Mesothelial cell of epicardium (in vitro differentiated cells): ENCODE results near the gene TMEM161A. TPM values are rescaled to one million over a fixed set of nuclear protein-coding genes. Genes with fewer than 3 reads are reported as not detected.

ENCODE experiments used
- DNase-seq, 2 experiments: peaks; one replicate each; pipeline ENCODE4 v3.0.0; 2021; ENCODE audit warnings: low spot score in 2 of 2; ENCODE audit not compliant: unreplicated experiment in 2 of 2
- H3K27ac Mint-ChIP-seq: 2 replicates; pipeline ENCODE4 v1.8.0; 2021; ENCODE audit warnings: mixed read lengths
- H3K27me3 Mint-ChIP-seq: 2 replicates; pipeline ENCODE4 v1.8.0; 2021; ENCODE audit warnings: low read depth, mixed read lengths
- H3K36me3 Mint-ChIP-seq: 2 replicates; pipeline ENCODE4 v1.8.0; 2021; ENCODE audit warnings: mixed read lengths
- H3K4me1 Mint-ChIP-seq: 2 replicates; pipeline ENCODE4 v1.8.0; 2021; ENCODE audit warnings: mixed read lengths
- H3K4me3 Mint-ChIP-seq: 2 replicates; pipeline ENCODE4 v1.8.0; 2021; ENCODE audit warnings: mild to moderate bottlenecking, moderate library complexity, mixed read lengths
- H3K9me3 Mint-ChIP-seq: 2 replicates; pipeline ENCODE4 v1.8.0; 2021; ENCODE audit warnings: mixed read lengths
- CTCF ChIP-seq: fragments of 200-600 bp; sonication (generic); IDR thresholded peaks from one replicate; pipeline ENCODE4 v1.5.0; 2021; ENCODE audit warnings: antibody characterized with exemption; ENCODE audit not compliant: unreplicated experiment
- total RNA-seq: library from RNA; stranded (reverse); gene quantifications from 3 replicates; pipeline ENCODE4 v1.2.1, GENCODE V29; 2021

The TMEM161A gene
- 45.5 to 48.4 TPM (median 46.5 TPM) in 3 replicates for total RNA-seq

GRCh38 chr19:19138109-19138981 lies at the start of gene TMEM161A:
TSS of gene TMEM161A (minus strand) at chr19:19138478. CDS start at chr19:19138428, 50 bp downstream.
- Mint-ChIP-seq H3K4me1 (peaks cover 17% of the 10 kb centered on the region), H3K36me3 (peaks cover 2% of the 10 kb centered on the region), H3K27ac (peak within 1 kb of the TSS; percentile 90), H3K9me3 (no peaks in the 10 kb centered on the region), H3K4me3 (peak within 1 kb of the TSS; percentile 97), H3K27me3 (peaks cover 5% of the 10 kb centered on the region)
- no peak for TF ChIP-seq CTCF
- peak; percentile 95 to 98 for DNase-seq

- Mint-ChIP-seq H3K27me3 (no peaks in the 10 kb centered on the region), H3K9me3 (no peaks in the 10 kb centered on the region), H3K36me3 (peaks cover 25% of the 10 kb centered on the region), H3K27ac (no peak overlapping the region), H3K4me1 (peaks cover 12% of the 10 kb centered on the region), H3K4me3 (no peak overlapping the region)
- DNase-seq = no peak
- no peak for TF ChIP-seq CTCF
These were observed 48.5 kb upstream of the TMEM161A start for GRCh38 chr19:19186742-19187141.

- Mint-ChIP-seq H3K9me3 (no peaks in the 10 kb centered on the region), H3K27me3 (no peaks in the 10 kb centered on the region), H3K27ac (no peak overlapping the region), H3K36me3 (peaks cover 31% of the 10 kb centered on the region), H3K4me1 (peaks cover 7% of the 10 kb centered on the region), H3K4me3 (no peak overlapping the region)
- TF ChIP-seq CTCF = peak; percentile 48
- DNase-seq = no peak
These were observed 47.8 kb upstream of the TMEM161A start for GRCh38 chr19:19185853-19186740.

GRCh38 chr19:19181488-19181998 lies 43.3 kb upstream of the TMEM161A start:
- H3K4me3 Mint-ChIP-seq = no peak overlapping the region
- DNase-seq = no peak
- peaks cover 31% of the 10 kb centered on the region for H3K36me3 Mint-ChIP-seq
- no peaks in the 10 kb centered on the region for H3K27me3 Mint-ChIP-seq
- no peaks in the 10 kb centered on the region for H3K9me3 Mint-ChIP-seq
- no peak overlapping the region for H3K27ac Mint-ChIP-seq
- TF ChIP-seq CTCF = no peak
- no peaks in the 10 kb centered on the region for H3K4me1 Mint-ChIP-seq

- no peak overlapping the region for H3K4me3 Mint-ChIP-seq
- H3K4me1 Mint-ChIP-seq = no peaks in the 10 kb centered on the region
- no peak for TF ChIP-seq CTCF
- peaks cover 26% of the 10 kb centered on the region for H3K36me3 Mint-ChIP-seq
- H3K9me3 Mint-ChIP-seq = no peaks in the 10 kb centered on the region
- H3K27me3 Mint-ChIP-seq = no peaks in the 10 kb centered on the region
- no peak for DNase-seq
- no peak overlapping the region for H3K27ac Mint-ChIP-seq
These were observed 41.5 kb upstream of the TMEM161A start for GRCh38 chr19:19179548-19180441.
